ENCODE data around the gene CIB4. TPM values are rescaled to one million over a fixed set of nuclear protein-coding genes. Genes with fewer than 3 reads are reported as not detected.
A peak's percentile ranks its signal among the peaks of the same experiment; 100 is the strongest.

Gene CIB4
- total and polyA plus RNA-seq, 2 experiments from 2014 or later = not detected

GRCh38 chr2:26649992-26650712 is 9.0 kb upstream of the CIB4 start:
- no peak for TF ChIP-seq EZH2 (IDR thresholded peaks at IDR 0.05; ENCODE audit: borderline replicate concordance)
- no peak for TF ChIP-seq CTCF (IDR thresholded peaks at IDR 0.05; ENCODE audit: poor library complexity)
- TF ChIP-seq EZH2phosphoT487 (IDR thresholded peaks at IDR 0.05; ENCODE audit: low read depth, severe bottlenecking, unreplicated experiment) = no peak
- H3K27ac ChIP-seq = peak overlapping the region; percentile 90

GRCh38 chr2:26649322-26649721 is 8.2 kb upstream of the CIB4 start:
- no peaks in the 10 kb centered on the region for H3K79me2 ChIP-seq
- WGBS (ENCODE audit: low lambda C conversion rate, missing lambda C conversion rate) = 60% methylated on average over 7 of the region's 7 CpGs
- H3K9me3 ChIP-seq (ENCODE audit: low read depth) = no peaks in the 10 kb centered on the region
- no peaks in the 10 kb centered on the region for H4K20me1 ChIP-seq (ENCODE audit: insufficient read depth, poor library complexity, severe bottlenecking)
- no peak overlapping the region for H3K4me3 ChIP-seq
- peaks cover 45% of the 10 kb centered on the region for H3K4me1 ChIP-seq (ENCODE audit: insufficient read depth)
- TF ChIP-seq EZH2phosphoT487 (IDR thresholded peaks at IDR 0.05; ENCODE audit: low read depth, severe bottlenecking, unreplicated experiment) (no peak), EZH2 (IDR thresholded peaks at IDR 0.05; ENCODE audit: borderline replicate concordance) (no peak), CTCF (IDR thresholded peaks at IDR 0.05; ENCODE audit: poor library complexity) (no peak)
- H3K4me2 ChIP-seq = no peak overlapping the region
- no peak overlapping the region for H2AFZ ChIP-seq
- H3K9me2 ChIP-seq (replicated peaks; ENCODE audit: insufficient read depth) = no peaks in the 10 kb centered on the region
- no peak for DNase-seq (ENCODE audit: low spot score)
- no peaks in the 10 kb centered on the region for H3K36me3 ChIP-seq (replicated peaks; ENCODE audit: insufficient read depth, low read depth)
- H3K27me3 ChIP-seq = peaks cover 5% of the 10 kb centered on the region
- H3K27ac ChIP-seq = peak overlapping the region; percentile 90

More at GRCh38 chr2:26649992-26650712, 9.0 kb upstream of the CIB4 start:
- no peak overlapping the region for H3K4me3 ChIP-seq
- 86% methylated on average over 12 of the region's 12 CpGs for WGBS (ENCODE audit: low lambda C conversion rate, missing lambda C conversion rate)
- H3K36me3 ChIP-seq (replicated peaks; ENCODE audit: insufficient read depth, low read depth) = no peaks in the 10 kb centered on the region
- H3K79me2 ChIP-seq = no peaks in the 10 kb centered on the region
- H3K9me2 ChIP-seq (replicated peaks; ENCODE audit: insufficient read depth) = no peaks in the 10 kb centered on the region
- H3K4me2 ChIP-seq = no peak overlapping the region
- H3K9me3 ChIP-seq (ENCODE audit: low read depth) = no peaks in the 10 kb centered on the region
- no peak for DNase-seq (ENCODE audit: low spot score)
- no peak overlapping the region for H2AFZ ChIP-seq
- H3K27me3 ChIP-seq = no peaks in the 10 kb centered on the region
- H4K20me1 ChIP-seq (ENCODE audit: insufficient read depth, poor library complexity, severe bottlenecking) = no peaks in the 10 kb centered on the region
- H3K4me1 ChIP-seq (ENCODE audit: insufficient read depth) = peaks cover 45% of the 10 kb centered on the region

- H3K79me2 ChIP-seq = no peaks in the 10 kb centered on the region
- peaks cover 5% of the 10 kb centered on the region for H3K27me3 ChIP-seq
- H2AFZ ChIP-seq = no peak overlapping the region
- H3K4me2 ChIP-seq = no peak overlapping the region
- WGBS (ENCODE audit: low lambda C conversion rate, missing lambda C conversion rate) = 95% methylated on average over 6 of the region's 6 CpGs
- no peaks in the 10 kb centered on the region for H4K20me1 ChIP-seq (ENCODE audit: insufficient read depth, poor library complexity, severe bottlenecking)
- no peak for DNase-seq (ENCODE audit: low spot score)
- no peak for TF ChIP-seq EZH2 (IDR thresholded peaks at IDR 0.05; ENCODE audit: borderline replicate concordance)
- TF ChIP-seq CTCF (IDR thresholded peaks at IDR 0.05; ENCODE audit: poor library complexity) = no peak
- TF ChIP-seq EZH2phosphoT487 (IDR thresholded peaks at IDR 0.05; ENCODE audit: low read depth, severe bottlenecking, unreplicated experiment) = no peak
- no peaks in the 10 kb centered on the region for H3K36me3 ChIP-seq (replicated peaks; ENCODE audit: insufficient read depth, low read depth)
- peak overlapping the region; percentile 90 for H3K27ac ChIP-seq
- peaks cover 45% of the 10 kb centered on the region for H3K4me1 ChIP-seq (ENCODE audit: insufficient read depth)
- no peaks in the 10 kb centered on the region for H3K9me2 ChIP-seq (replicated peaks; ENCODE audit: insufficient read depth)
- H3K4me3 ChIP-seq = no peak overlapping the region
- H3K9me3 ChIP-seq (ENCODE audit: low read depth) = no peaks in the 10 kb centered on the region
Measured at GRCh38 chr2:26648516-26648915, 7.3 kb upstream of the CIB4 start.

Measured in hepatocyte (in vitro differentiated cells).